Adrenal gland (tissue), 5 donors: ENCODE measurements around the gene TRIO.

ENCODE experiments used
- CTCF ChIP-seq, 6 experiments: fragments of 450-650 bp in 4 of 6; fragments of 200-600 bp in 2 of 6; sonication (generic) in 1 of 6; IDR thresholded peaks; 1 replicate in 5 of 6; 2 replicates in 1 of 6; pipeline versions ENCODE4 v1.5.1 to v1.8.0; 2016 to 2021; ENCODE audit warnings: antibody characterized with exemption in 6 of 6, mild to moderate bottlenecking in 2 of 6, moderate library complexity in 1 of 6
- POLR2A ChIP-seq, 2 donors: fragments of 450-650 bp; IDR thresholded peaks; one replicate each; pipeline ENCODE4 v1.6.1; 2017; ENCODE audit warnings: antibody characterized with exemption in 2 of 2, mild to moderate bottlenecking in 2 of 2, moderate library complexity in 1 of 2
- donor health status: DM: no; HTN: no; CAD: no.

- TF ChIP-seq CTCF (IDR thresholded peaks at IDR 0.05), result no peak
- no peak for TF ChIP-seq POLR2A (IDR thresholded peaks at IDR 0.05)
These were observed 82.2 kb downstream of the TRIO start for GRCh38 chr5:14225173-14225834.
